OCI-M2 (cell line): ENCODE results near the gene TNFRSF19.

ENCODE experiments used
- DNase-seq: peaks from one replicate; lab custom pipeline; 2025; ENCODE audit not compliant: unreplicated experiment; lab: John Stamatoyannopoulos, UW

Gene TNFRSF19

DNA sequence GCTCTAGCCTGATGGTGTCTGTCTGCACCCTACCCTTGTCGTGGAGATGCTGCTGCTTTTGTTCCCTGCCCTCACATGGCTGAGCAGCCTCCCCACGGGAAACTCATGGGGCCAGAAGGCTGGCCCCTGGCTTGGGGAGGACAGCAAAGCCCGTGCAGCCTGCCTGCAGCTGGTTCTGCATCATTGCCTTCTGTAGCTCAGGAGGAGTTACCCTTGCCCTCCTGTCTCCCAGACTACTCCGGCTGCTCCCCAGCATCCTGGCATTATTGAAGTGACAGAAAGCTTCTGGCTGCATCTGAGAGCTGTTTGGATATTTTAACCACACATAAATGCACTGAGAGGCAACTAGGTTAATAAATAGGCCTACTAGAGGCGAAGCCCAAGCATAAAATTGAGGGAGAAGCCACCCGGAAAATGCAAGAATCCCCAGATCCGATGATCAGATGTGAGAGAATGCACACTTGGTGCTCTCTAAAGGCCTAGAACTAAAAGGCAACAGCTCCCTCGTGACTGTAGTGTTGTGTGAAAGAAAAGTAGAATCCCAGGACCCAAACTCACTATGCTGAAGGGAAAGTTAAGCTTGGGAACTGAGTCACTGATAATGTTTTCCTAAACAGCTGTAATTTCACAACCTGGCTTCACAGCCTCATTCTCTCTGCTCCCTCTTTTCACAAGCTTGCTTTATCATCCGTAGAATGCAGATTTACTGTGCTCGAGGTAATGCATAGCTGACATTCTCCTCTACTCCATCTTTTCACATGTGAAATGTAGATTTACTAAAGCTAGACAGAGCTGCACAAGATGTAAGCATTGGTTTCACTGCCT is 110.8 kb downstream of the TNFRSF19 start:
- DNase-seq = no peak

DNA sequence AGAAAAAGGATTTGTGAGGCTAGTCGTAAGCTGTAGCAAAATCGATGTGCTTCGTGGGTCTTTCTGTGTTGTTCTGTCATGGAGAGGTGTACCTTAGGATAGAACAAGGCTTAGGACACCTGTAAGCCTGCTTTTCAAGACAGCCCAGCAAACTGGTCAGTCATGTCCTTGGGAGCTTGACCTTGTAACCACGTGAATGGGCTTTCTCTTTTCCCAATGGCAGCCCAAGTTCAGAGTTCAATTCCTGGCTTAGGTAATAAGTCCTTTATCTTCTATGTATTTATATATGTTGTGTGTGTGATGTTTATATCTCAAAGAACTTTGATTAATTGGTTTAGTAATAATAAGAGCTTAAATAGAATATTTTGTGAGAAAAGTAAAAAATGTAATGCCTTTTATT is 112.9 kb downstream of the TNFRSF19 start:
- DNase-seq = no peak

DNA sequence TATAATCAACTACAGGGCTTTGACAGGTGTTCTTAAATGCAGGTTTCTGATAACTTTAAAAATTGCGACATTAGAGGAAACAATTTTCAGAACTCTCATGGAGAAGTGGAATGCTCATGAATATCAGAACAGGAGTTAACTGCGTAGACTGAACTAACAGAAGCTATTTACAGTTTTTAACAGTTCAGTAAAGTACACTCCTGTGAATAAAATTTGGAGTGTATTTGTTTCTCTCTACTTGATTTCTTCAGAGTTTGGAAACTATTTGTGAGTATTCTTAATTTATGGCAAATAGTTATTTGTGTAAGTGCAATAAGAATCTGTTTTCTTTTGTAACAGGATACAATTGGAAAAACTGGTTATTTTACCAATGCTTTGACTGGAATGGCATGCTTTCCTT is 114.4 kb downstream of the TNFRSF19 start:
- no peak for DNase-seq

- no peak for DNase-seq
Measured at GRCh38 chr13:23685416-23685815, 115.2 kb downstream of the TNFRSF19 start.

DNA sequence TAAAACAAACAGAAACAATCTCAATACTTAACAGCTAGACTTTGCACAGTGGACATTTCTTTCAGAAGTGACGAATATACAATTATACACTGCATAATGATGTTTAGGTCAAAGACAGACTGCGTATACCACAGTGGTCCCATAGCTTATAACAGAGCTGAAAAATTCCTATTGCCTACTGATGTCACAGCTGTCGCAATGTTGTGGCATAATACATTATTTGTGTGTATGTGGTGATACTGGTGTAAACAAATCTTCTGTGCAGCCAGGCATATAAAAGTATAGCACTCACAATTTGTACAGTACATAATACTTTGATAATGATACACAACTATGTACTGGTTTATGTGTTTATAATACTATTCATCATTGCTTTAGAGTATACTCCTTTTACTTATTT is 116.7 kb downstream of the TNFRSF19 start:
- no peak for DNase-seq

- DNase-seq = no peak
Measured at GRCh38 chr13:23687614-23688013, 117.4 kb downstream of the TNFRSF19 start.

- no peak for DNase-seq
Measured at GRCh38 chr13:23688336-23688735, 118.1 kb downstream of the TNFRSF19 start.

DNA sequence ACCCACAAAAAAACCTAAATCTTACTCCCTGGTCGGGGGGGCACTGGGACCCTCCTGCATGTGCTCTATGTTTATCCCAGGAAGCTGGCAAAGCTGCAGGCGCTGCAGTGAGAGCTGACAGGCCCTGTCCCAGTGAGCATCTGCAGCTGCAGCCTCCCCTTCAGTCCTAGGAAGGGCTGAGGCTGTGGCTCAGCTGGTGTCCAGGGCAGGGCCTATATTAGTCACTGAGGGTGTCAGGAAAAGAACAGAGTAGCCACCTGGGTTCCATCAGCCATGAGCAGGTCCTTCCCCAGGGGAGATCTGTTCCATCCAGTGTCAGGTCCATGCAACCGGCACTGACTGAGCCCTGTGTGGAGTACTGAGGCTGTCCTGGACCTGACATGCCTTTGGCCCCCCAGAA is 120.5 kb downstream of the TNFRSF19 start:
- DNase-seq = no peak

- no peak for DNase-seq
Measured at GRCh38 chr13:23692816-23693215, 122.6 kb downstream of the TNFRSF19 start.

DNA sequence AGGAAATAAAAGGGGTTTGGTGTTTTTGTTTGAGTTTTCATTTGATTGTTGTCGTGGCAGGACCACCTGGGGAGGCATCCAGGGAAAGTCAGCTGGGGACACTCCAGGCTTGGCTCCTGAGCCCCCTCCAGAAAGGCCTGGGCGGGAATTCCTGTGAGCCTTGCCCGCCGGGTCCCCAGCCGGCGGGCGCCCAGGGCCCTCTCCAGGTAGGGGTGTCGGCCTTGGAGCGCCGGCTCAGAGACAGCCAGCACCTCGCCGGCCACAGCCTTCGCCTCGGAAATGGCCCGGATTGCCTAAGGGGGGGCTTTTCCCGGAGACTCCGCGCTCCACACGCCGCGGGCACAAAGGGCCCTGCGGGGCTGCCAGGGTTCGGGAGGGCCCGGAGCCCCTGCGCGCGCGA is 125.0 kb downstream of the TNFRSF19 start:
- no peak for DNase-seq

DNA sequence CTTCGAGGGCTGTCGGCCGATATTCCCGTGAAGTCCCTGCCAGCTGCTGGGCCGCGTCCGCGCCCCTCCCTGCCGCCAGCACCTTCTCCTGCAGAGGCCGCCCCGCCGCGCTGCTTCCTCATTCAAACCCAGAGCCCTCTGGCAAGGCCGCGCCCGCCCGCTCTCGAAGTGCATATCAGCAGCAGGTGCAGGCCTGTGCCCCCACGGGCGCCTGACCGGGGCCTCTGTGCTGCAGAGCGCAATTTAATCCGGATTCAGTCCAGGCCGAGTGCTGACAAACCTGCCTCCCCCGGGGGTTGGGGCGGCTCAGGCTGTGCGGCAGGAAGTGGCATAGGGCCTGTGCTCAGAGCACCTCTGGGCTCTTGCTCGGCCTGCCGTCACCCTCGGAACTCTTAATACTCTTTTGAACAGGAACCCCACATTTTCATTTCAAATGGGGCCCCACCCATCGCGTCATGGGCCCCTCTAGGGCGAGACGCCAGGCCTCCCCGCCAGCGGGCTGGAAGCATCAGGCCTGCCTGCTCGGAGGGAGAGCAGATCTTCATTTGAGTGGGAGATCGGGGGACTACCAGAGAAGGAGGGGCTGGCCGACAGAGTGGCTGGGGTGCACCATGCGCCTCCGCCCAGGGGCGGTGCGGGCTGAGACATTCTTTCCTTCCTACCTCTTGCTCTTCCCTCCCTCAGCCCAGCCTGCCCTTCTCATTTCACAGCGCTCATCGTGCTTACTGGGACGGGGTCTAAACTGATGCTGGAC is 125.7 kb downstream of the TNFRSF19 start:
- no peak for DNase-seq

DNA sequence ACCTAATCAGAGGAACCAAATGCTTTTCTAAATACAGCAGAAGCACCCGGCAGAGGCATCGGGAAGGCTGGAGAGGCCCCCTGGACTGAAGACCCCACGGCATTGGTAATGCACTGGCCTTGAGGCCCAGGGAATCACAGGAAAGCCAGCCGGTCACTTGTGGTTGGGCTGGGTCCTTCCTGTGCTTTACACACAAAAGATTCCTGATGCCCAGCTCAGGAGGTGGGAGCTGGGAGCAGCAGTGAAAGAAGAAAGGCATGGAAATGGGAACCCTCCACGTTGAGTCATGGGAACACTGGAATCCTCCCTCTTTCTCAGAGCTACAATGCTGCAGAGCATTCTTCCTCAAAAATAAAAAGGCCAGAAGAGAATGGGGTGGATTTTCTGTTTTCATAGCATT is 126.4 kb downstream of the TNFRSF19 start:
- DNase-seq = no peak

DNA sequence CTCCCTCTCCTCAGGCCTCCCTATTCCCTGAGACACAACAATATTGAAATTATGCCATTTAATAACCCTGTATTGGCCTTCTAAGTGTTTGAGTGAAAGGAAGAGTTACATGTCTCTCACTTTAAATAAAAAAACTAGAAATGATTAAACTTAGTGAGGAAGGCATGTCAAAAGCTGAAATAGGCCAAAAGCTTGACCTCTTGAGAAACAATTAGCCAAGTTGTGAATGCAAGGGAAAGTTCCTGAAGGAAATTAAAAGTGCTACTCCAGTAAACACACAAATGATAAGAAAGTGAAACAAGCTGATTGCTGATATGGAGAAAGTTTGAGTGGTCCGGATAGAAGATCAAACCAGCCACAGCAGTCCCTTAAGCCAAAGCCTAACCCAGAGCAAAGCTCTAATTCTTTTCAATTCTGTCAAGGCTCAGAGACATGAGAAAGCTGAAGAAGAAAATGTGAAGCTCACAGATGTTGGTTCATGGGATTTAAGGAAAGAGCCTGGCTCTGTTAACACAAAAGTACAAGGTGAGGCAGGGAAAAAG is 127.6 kb downstream of the TNFRSF19 start:
- no peak for DNase-seq

GRCh38 chr13:23699271-23699670 is 129.1 kb downstream of the TNFRSF19 start:
- DNase-seq = no peak

DNA sequence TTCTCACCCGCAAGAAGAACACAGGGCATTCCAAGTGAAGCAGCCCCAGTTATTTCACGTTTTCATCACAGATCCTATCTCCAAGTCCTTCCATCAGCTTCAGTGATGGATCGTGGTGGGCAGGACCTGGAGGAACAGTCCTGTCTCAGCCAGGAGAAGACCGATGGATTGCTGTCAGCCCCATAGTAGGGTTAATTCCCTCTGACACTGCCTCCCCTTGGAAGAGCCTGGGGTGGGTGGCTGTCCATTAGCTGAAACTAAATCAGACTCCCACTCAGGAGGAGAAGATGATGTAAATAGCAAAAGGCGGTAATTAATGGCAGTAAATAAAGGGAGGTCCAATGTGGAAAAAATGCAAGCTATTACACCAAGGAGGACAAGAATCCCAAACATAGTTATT is 131.0 kb downstream of the TNFRSF19 start:
- no peak for DNase-seq

- no peak for DNase-seq
Measured at GRCh38 chr13:23701636-23702035, 131.4 kb downstream of the TNFRSF19 start.

- DNase-seq = no peak
Measured at GRCh38 chr13:23703246-23703860, 133.1 kb downstream of the TNFRSF19 start.

DNA sequence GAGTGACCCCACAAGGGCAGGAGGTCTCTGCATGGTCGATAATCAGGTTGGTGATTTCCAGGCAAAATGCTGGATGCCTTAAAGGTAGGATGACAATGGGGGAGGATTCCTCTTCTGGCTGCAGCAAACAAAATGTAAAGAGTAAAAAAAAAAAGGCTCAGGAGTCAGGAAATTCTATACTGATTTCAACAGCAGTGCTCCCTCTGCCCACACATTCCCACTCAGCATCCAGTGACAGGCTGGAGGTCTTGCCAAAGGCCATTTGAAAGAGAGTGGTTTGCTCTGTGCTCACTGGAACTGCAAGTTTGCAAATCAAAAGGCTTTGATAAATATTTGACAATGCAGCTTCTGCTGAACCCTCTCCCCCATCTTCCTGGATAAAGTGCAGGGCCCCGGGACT is 135.4 kb downstream of the TNFRSF19 start:
- no peak for DNase-seq

GRCh38 chr13:23707674-23708073 is 137.5 kb downstream of the TNFRSF19 start:
- no peak for DNase-seq

DNA sequence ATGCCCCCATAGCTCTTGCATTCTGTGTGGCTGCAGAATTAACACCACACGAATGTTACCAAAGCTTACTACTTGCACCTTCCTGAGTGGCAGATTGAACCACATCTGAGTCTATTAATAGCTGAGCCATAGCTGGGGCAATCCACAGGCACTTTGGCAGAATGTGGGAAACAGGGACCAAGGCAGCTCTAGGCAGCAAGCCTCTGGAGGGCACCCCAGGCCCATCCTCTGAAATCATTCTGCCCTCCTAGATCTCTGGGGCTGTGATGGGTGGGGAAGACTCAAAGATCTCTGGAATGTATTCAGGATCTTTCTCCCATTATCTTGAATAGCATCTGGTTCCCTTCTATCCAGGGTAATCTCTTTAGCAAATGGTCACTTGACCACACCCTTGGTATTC is 139.3 kb downstream of the TNFRSF19 start:
- no peak for DNase-seq

- no peak for DNase-seq
Measured at GRCh38 chr13:23710366-23710765, 140.2 kb downstream of the TNFRSF19 start.

DNA sequence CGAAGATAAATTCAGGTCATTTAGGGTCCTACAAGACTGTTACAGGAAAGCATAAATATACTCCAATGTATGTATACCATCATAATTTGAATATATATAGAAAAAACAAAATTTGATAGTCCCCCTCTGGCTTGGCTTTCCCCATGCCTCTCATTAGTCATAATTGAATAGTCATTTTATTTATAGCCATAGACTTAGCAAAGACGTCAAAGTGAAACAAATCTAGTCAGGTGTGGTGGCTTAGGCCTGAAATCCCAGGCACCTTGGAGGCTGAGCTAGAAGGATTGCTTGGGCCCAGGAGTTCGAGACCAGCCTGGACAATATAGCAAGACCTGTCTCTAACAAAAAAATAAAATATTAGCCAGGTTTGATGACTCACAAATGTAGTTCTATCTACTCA is 141.1 kb downstream of the TNFRSF19 start:
- no peak for DNase-seq
